Measurements from ENCODE around the gene SIN3A. TPM values are rescaled to one million over a fixed set of nuclear protein-coding genes. Genes with fewer than 3 reads are reported as not detected.
"Not testable (repeated sequence)": the region's sequence is repeated elsewhere in the genome, so short reads cannot be mapped to it uniquely, and the experiment has no call there.

SIN3A gene
- total RNA-seq, 4 donors from 2014 or later = 47.1 to 68.8 (median 49.6) TPM

- peak overlapping the region; percentile 91 for H3K4me3 ChIP-seq (ENCODE audit: low read depth, poor library complexity, severe bottlenecking)
- intact Hi-C loops (cut with DNase I; ENCODE audit: low total_unique reads) = no loop called here
- TF ChIP-seq CTCF (IDR thresholded peaks at IDR 0.05) = no peak
- no peak for TF ChIP-seq POLR2A (IDR thresholded peaks at IDR 0.05)
- 0% methylated on average over 3 to 5 of the region's 45 CpGs for WGBS, 2 donors
- DNase-seq (ENCODE audit: low spot score in 2 of 2) = no peak
Observed at GRCh38 chr15:75451202-75451673, 252 bp downstream of the SIN3A start.

- no peak for TF ChIP-seq POLR2A (IDR thresholded peaks at IDR 0.05)
- no peak for TF ChIP-seq CTCF (IDR thresholded peaks at IDR 0.05)
- H3K4me3 ChIP-seq (ENCODE audit: low read depth, poor library complexity, severe bottlenecking) = peak overlapping the region; percentile 46
- peak; percentile 98 to 100 for DNase-seq (ENCODE audit: low spot score in 2 of 2)
- intact Hi-C loops (cut with DNase I; ENCODE audit: low total_unique reads) = no loop called here
- WGBS, 2 donors = 0 to 1% methylated on average over 14 to 31 of the region's 62 CpGs
Observed at GRCh38 chr15:75450307-75451201, 936 bp downstream of the SIN3A start.

DNA sequence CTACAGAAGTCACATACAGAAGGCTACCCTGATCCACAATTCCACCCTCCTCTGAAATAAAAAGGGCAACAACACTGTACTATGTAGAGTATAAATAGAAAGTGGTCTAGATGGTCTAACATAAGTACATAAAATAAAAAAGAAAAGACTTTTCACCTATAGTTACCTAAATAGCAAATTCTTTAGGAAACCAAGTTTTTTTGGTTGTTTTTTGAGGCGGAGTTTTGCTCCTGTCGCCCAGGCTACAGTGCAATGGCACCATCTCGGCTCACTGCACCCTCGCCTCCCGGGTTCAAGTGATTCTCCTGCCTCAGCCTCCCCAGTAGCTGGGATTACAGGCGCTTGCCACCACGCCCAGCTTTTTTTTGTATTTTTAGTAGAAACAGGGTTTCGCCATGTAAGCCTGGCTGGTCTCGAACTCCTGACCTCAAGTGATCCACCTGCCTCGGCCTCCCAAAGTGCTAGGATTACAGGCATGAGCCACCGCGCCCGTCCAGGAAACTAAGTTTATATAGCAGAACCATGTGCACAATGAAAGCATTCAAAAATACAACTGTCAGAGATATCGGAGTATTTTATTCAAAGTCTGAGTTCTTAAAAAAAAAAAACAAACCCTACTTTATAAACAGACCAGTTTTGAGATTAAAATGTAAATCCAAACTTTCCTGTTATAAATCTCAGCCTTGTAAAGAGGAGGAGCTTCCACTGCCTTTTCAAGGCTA lies 1.7 kb downstream of the SIN3A start:
- WGBS, 2 donors = 36 to 37% methylated on average over 14 of the region's 14 CpGs
- peak in 1 of 2 donors; percentile 85 for DNase-seq (ENCODE audit: low spot score in 2 of 2)
- TF ChIP-seq POLR2A (IDR thresholded peaks at IDR 0.05) (no peak), CTCF (IDR thresholded peaks at IDR 0.05) (no peak)
- no peak overlapping the region for H3K4me3 ChIP-seq (ENCODE audit: low read depth, poor library complexity, severe bottlenecking)
- intact Hi-C loops (cut with DNase I; ENCODE audit: low total_unique reads) = no loop called here

DNA sequence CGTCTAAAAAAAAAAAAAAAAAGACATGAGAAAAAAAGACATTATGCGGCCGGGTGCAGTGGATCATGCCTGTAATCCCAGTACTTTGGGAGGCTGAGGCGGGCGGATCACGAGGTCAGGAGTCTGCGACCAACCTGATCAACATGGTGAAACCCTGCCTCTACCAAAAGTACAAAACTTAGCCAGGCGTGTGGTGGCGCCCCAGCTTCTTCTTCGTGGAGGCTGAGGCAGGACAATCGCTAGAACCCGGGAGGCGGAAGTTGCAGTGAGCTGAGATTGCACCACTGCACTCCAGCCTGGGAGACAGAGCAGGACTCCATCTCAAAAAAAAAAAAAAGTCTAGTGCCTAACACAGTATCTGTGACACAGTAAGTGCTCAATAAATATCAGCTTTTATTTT lies 3.3 kb downstream of the SIN3A start:
- DNase-seq (ENCODE audit: low spot score in 2 of 2); H3K4me3 ChIP-seq (ENCODE audit: low read depth, poor library complexity, severe bottlenecking); intact Hi-C loops (cut with DNase I; ENCODE audit: low total_unique reads): not testable (repeated sequence)
- WGBS, 2 donors = 82 to 87% methylated on average over 13 of the region's 13 CpGs

- 80 to 82% methylated on average over 3 of the region's 3 CpGs for WGBS, 2 donors
- TF ChIP-seq POLR2A (IDR thresholded peaks at IDR 0.05) (no peak), CTCF (IDR thresholded peaks at IDR 0.05) (no peak)
- no peak for DNase-seq (ENCODE audit: low spot score in 2 of 2)
- H3K4me3 ChIP-seq (ENCODE audit: low read depth, poor library complexity, severe bottlenecking) = no peak overlapping the region
- intact Hi-C loops (cut with DNase I; ENCODE audit: low total_unique reads) = no loop called here
Observed at GRCh38 chr15:75446151-75446550, 5.3 kb downstream of the SIN3A start.

GRCh38 chr15:75445324-75445723 lies 6.2 kb downstream of the SIN3A start:
- H3K4me3 ChIP-seq (ENCODE audit: low read depth, poor library complexity, severe bottlenecking); intact Hi-C loops (cut with DNase I; ENCODE audit: low total_unique reads): not testable (repeated sequence)
- peak in 1 of 2 donors; percentile 64 for DNase-seq (ENCODE audit: low spot score in 2 of 2)
- WGBS, 2 donors = 89 to 94% methylated on average over 10 of the region's 10 CpGs

GRCh38 chr15:75443972-75444453 lies 7.5 kb downstream of the SIN3A start:
- intact Hi-C loops (cut with DNase I; ENCODE audit: low total_unique reads); H3K4me3 ChIP-seq (ENCODE audit: low read depth, poor library complexity, severe bottlenecking): not testable (repeated sequence)
- peak in 1 of 2 donors; percentile 61 for DNase-seq (ENCODE audit: low spot score in 2 of 2)
- WGBS, 2 donors = 86 to 92% methylated on average over 8 of the region's 8 CpGs

All from lower leg skin (tissue), 4 donors.